D341Med (cell line): ENCODE data around the gene PLPP7.

ENCODE experiments used
- DNase-seq: peaks from one replicate; pipeline ENCODE4 v3.0.0; 2012; ENCODE audit warnings: low spot score

The PLPP7 gene

DNA sequence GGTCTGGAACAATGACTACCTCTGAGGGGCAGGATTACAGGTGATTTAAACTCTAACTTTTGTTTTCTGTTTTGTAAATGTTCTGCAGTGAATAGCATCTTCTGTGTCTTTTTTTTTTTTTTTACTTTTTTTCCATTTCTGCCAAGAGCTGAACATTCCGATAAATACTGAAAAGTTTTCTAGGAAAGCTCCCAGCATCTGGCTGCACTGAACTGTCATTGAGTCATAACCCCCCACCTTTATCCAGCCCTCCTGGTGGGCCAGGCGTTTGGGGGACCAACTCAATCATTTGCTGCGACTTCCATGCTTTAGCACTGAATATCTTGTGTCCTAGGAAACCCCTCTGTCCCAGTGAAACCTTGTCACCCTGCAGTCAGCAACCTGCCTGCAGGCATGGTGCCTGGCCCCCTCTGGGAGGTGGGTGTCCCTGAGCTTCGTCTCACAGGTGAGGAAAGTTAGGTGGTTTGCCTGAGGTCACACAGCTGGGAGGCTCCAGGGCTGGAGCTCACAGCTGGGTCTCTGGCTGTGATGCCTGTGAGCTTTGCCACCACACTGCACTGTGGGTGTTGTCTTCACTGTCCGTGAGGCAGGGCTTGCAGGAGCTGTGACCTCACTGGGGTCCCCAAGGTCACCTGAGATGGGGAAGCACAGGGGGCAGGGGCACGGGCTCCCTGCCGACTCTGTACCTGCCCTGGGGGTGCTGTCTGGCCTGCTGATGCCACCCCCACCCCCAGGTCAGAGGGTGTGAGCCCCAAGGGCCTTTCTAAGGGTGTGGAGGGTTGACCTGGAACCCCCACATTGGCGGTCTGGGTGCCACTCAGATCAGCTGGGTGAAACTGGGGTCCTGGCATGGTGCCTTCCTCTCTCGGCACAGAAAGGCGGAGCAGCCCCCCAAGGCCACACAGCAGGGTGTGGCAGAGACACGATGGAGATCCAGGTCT is 14.1 kb downstream of the PLPP7 start:
- no peak for DNase-seq

DNA sequence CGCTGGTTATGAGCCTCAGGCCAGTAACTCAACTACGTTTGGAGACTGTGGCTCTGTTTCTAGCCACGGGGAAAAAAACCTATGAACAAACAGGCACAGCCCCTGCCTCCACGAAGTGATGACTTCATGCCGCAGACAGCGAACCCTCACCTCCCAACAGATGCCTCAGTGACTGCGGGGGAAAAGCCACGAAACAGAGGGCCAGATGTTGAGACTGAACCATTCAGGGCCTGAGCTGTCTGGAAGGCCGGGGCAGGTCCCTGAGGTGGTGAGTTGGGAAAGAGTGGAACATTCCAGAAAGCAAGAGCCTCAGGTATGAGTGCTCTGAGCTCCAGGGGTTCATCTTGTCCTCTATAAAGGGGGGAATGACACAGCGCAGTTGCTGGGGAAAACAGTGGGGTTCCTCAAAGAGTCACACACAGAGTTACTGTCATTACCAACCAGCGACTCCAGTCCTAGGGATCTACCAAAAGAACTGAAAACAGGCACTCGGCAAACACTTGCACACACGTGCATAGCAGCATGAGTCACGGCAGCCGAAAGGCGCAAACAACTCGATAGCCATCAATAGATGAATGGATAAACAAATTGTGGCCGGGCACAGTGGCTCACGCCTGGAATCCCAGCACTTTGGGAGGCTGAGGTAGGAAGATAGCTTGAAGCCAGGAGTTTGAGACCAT is 15.3 kb downstream of the PLPP7 start:
- DNase-seq, result no peak

DNA sequence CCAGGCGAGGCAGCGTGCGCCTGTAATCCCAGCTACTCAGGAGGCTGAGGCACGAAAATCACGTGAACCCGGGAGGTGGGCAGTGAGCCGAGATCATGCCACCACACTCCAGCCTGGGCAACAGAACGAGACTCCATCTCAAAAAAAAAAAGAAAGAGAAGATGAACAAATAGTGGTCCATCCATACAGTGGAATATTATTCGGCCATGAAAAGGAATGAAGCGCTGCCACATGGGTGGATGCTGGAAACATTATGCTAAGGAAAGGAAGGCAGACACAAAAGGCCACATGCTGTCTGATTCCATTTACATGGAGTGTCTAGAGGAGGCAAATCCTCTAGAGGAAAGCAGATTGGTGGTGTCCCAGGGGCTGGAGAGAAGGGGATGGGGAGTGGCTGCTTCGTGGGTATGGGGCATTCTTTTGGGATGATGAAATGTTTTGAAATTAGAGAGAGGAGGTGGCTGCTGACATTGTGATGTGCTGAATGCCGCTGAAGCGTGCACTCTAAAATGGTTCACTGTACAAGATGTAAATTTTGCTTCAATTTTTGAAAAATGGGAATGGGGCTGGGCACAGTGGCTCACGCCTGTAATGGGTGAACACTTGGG is 17.0 kb downstream of the PLPP7 start:
- no peak for DNase-seq

DNA sequence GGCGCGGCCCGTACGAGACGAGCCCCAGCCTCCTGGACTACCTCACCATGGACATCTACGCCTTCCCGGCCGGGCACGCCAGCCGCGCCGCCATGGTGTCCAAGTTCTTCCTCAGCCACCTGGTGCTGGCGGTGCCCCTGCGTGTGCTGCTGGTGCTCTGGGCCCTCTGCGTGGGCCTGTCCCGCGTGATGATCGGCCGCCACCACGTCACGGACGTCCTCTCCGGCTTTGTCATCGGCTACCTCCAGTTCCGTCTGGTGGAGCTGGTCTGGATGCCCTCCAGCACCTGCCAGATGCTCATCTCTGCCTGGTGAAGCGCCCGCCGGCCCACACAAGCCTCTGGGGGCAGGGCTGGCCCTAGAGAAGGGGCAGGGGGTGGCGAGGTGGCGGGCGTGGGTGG is 18.5 kb downstream of the PLPP7 start:
- no peak for DNase-seq

DNA sequence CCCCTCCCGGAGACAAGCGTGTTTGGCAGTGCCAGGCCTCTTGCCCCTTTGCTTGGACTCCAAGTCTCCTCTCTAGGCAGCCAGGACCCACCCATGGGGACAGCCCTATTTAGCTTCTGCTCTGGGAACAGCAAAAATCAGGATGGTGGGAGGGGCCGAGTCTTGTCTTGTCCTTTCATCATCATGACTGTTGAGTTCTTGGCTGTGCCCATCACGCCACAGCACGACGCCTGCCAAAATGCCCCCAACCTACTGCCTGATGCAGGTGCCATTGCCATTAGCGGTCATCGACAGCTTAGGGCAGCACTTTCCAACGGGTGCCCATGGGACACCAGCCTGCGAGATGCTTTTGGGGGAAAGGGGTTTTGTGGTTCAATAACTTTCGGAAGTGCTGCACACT is 18.9 kb downstream of the PLPP7 start:
- DNase-seq, result no peak

DNA sequence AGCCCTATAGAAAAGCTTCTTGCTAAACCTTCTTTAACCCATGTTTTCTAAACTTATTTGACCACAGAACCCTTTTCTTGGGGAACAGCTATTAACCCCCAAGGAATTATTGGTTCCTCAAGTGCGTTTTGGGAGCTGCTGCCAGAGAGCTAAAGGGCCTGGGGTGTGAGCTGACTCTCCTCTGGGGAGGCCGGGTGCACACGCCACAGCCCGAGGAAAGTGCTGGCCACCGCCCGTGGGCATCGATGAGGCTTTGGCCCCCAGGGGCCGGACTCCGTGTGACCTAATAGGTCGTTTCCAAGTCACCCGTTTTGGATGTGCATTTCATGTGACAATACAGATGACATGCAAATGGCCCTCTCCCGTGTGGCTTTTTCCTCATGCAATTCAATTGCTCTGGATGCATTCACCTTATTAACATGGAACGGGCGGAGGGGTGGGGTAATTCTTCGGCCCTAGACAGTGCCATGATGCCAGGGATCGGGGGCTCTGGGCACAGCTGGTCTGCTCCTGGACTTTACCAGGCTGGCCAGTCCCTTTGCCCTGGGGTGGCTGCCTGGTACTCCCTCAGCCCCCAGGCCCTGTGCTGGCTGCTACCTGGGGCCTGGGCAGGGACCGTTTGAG is 19.5 kb downstream of the PLPP7 start:
- no peak for DNase-seq

DNA sequence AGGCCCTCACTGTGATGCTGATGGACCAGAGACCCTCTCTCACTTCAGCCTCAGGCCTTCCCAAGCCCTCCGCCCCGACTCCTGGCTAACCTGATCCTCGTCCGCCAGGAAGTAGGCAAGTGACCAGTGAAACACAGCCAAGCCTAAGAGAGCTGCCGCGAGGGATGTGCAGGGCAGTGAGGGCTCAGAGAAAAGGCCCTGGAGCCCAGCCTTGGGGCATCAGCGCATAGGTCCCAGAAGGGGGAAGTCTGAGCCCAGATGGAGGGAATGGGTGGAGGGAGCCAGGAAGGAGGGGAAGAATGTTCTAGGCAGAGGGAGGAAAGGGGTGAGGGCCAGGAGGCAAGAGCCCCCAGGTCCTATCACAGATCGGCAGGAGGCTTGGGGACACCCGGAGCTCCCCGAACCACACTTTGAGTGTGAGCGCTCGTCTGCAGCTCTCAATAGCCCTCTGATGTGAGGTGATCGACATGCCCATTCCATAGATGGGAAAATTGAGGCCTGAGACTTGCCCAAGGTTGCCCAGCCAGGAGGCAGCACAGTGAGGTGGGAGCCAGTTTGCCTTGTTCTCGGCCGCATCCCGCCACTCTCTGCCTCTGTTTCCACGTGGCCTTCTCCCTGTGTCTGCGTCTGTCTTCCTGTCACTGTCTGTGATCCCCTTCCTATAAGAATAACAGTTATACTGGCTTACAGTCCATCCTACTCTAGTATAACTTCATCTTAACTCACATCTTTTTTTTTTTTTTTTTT is 20.2 kb downstream of the PLPP7 start:
- no peak for DNase-seq

DNA sequence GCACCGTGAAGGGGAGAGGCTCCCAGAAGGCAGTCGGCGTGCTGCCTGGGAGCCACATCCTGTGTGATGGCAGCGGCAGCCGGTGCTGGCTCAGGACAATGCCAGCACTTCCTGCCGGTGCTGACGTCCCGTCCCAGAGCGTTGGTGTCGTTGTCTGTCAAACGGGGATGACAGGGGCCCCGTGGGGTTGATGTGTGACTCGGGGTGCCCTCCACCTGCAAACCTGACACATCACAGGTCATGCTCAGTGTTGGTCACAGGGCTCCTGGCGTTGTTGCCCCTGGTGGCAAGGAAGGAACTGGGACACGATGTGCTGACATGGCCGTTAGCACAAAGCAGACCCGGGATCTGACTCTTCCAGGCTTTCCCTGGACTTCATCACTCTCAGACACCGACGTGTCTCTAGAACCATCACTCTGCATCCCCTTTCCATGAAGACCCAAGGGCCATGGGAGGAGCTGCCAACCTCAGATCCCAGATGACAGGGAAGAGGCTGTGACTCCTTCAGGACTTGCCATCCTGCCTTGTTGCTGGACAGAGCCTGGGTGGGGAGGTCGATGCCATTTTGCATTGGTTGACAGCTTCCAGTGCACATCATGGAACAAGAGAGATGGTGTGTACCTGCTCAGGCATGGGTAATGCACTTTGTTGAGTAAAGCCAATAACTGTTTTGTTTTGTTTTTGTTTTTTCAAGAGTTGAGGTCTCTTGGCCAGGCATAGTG is 21.5 kb downstream of the PLPP7 start:
- no peak for DNase-seq

DNA sequence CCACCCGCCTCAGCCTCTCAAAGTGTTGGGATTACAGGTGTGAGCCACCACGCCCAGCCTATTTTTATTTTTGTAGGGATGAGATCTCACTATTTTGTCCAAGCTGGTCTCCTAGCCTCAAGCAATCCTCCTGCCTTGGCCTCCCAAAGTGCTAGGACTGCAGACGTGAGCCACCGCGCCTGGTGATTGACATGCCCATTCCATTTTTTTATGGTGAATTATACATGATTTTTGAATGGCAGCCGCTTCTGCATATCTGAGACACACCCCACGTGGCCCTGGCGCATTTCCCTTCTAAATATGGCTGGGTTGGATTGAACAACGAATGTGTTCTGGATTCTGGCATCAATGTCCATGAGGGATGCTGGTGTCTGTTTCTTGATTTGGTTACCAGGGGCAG is 22.7 kb downstream of the PLPP7 start:
- no peak for DNase-seq

DNA sequence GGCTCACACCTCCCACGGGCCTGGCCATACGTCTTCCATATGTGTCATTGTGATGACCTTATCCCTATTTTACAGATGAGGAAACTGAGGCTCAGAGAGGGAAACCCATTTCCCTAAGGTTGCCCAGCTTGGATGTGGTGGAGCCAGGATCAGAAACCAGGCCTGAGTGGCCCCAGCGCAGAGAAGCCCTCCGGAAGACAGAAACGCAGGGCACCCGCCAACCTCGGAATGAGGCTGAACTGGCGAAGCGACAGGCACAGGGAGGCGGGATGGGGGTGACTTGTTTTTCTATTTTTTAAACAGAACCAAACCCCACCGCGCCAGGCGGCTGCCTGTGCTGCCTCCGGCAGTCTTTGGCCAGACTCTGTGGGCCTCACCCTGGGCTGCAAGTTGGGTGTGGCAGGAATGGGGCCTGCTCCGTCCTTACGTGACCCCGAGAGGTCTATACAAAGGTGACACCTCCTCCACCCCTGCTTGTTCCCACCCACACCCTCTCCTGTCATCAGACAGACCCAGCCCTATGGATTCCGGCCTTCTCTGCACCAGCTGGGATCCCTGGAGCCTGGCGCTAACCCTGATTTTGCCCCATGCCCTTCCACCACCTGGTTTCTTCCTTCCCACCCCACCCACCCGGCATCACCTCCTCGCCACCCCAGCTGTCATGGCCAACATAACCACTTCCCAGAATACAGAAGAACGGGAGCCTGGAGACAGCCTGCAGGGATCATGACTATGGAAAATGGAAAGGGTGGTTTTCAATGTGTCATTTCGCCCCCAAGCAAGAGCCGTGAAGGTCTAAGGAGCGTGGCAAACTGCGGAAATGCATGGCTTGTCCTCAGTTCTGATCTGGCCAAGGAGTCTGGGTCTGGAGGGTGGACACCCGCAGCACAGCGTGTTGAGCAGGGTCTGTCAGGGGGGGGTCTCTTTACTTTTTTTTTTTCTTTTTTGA is 23.6 kb downstream of the PLPP7 start:
- DNase-seq, result no peak

DNA sequence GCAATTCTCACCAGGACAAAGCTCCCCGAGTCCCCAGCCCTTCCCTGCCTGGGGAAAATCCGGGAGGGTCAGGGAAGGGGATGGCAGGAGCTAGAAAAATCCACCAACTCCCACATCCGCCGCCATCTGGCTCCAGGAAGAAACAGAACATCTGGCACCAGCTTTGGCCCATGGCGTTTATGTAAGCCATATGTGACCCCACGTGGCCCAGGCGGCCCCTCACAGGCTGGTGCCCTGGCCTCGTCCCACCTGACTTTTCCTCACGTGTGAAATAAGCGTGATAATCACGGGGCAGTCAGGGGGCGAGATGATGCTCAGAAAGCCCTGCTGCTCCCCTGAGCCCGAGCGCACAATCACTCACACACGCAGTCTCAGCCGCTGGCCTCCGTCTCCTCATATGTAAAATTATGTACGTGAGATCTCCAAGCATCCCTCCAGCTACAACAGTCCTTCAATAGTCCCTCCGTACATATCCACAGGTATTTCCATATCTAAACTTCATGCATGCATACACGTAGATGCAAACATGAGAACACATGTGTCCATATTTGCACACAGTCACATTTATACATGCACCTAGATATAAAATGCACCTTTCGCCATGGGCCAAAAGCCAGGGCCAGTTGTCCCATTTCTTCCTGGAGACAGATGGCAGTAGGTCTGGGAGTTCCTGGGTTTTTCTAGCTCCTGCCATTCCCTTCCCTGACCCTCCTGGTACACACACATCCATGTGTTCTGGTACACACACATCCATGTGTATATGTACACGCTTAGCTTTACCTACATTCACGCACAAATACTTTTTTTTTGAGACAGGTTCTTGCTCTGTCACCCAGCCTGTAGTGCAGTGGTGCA is 28.9 kb downstream of the PLPP7 start:
- DNase-seq, result no peak

DNA sequence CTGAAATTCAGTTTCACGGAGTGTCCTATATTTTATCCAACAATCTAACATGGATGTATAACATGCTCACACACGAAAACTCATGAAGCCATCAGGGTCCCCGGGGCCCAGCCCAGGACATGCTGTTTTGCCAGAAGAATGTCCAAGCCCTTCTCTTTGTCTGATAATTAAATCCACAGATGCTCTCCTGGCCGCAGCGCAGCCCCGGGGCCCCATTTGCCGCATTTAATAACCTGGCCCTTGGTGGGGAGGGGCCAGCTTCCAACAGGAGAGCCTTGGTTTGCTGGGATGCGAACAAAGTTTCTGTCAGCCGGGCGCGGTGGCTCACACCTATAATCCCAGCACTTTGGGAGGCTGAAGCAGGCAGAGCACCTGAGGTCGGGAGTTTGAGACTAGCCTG is 30.0 kb downstream of the PLPP7 start:
- no peak for DNase-seq

DNA sequence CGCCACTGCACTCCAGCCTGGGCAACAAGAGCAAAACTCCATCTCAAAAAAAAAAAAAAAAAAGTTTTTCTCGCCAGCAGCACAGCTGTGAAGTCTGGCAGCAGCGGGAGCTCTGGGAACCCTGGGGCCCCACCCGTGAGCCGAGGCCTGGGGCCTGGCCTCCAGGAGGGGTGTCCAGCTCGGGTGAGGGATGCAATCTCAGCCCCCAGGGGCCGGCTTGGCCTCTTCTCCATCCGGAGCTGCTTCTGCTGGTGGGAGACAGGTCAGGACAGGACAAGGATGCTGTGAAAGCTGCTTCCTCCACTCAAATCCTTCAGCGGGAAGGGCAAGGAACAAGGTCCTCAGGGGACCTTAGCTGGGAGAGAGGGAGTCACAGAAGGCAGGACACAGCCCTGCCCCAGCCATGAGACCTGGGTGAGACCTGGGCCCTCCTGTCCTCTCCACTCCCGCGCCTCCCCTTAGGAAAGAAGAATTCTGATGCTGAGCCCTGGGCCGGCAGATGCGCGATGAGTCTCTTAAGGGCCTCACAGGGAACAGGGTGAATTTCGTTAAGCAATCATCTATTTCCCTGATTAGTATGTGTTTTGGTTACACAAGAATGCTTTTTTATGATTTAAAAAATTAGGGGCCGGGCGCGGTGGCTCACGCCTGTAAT is 30.6 kb downstream of the PLPP7 start:
- no peak for DNase-seq

DNA sequence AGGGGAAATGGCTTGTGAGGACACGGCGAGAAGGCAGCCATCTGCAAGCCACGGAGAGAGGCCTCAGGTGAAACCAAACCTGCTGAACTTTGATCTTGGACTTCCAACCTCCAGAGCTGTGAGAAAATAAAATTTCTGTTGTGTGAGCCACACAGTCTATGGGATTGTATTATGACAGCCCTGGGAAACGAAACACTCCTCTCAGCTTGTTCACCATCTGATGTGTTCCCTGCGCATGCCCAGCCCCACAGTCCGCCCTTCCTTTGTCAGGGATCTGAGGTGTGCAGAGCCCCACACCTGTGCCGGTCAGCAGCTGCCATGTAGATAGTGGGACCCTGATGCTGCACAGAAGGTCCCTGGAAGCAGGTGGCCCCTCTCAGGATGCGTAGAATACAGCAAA is 34.1 kb downstream of the PLPP7 start:
- DNase-seq, result no peak

DNA sequence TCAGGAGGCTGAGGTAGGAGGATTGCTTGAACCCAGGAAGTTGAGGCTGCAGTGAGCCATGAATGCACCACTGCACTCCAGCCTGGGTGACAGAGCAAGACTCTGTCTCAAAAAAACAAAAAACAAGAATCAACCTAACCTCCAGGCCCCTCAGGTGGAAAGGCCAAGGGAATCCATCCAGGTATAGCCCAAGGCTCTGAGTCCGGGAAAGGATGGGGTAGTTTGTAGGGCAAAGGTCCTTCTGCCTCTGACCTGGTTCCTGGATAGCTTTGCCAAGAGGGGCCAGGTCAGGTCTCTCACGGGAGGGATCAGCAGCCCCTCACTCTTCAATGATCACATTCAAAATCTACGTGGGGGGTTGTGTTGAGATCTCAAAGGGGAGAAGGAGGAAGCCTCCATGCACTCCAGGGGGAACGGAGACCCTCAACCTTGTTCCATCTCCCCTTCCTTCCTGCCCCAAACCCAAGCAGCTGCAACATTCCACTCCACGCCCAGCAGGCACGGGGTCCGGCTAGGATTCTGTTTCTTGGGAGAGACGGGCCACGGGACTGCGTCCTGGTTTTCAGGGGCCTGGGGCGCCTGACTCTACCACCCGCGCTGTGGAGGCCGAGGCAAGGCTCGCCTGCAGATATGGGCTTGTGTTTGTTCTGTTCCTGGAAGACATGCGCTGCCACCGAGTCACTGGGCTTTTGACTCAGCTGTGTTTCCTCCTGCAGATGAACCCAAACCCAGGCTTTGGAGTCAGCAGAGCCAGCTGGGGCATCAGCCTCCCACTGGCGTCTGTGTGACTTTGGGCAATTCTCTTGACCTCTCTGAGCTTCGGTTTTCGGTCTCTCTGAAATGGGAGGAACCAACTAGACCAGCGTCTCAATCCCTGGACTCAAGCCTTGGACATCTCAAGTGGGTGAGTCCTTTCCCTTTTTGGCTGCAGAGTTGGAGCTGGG is 35.5 kb downstream of the PLPP7 start:
- no peak for DNase-seq

DNA sequence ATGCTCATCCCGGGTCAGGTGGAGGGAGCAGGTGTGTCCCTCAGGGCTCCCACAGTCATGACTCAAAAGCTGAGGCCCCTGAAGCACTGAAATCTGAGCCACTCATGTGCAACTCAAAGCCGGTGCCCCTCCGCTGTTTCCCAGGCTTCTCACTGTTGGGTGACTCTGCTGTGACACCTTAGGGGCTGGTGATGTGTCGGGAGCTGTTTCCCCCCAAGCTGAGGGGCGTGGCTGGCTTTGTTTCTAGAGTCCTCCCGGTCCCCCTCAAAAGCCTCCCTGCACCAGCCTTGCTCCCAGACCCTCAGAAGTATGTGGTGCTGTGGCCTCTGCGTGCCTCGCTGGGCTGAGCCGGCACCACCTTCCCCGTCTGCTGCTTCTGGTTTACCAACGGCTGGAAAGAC is 39.7 kb downstream of the PLPP7 start:
- no peak for DNase-seq

DNA sequence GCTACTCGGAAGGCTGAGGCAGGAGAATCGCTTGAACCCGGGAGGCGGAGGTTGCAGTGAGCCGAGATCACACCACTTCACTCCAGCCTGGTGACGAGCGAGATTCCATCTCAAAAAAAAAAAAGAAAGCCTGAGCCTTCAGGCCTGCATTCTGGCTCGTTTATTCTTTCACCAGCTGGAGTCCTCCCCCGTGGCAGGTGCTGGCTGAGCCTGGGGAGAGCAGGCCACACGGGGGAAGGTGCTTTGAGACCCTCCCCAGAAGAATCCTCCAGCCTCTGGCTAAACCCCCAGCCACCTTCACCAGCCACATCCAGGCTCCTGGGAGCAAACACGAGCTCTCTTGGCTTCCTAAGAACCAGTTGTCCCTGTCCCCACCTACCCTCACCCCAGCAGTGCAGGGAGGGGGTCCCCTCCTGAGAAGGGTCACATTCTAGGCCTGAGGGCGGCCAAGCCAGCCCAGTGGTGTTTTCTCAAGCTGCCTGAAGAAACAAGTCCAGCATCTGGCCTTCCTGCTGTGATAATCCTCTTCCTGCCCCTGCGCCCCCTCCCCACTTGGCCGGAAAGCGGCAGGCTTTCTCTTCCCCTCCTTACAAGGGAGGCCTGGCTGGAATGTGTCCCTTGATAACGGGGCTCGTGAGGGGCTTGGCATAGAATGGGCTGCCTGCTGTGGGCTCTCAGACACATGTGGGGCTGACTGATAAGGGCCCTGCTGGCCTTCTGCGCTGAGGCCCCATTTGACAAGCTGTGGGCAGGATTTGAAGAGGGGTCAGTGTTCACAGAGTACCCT is 41.5 kb downstream of the PLPP7 start:
- DNase-seq, result no peak
